ENCODE measurements around the gene GFER. TPM values are rescaled to one million over a fixed set of nuclear protein-coding genes. Genes with fewer than 3 reads are reported as not detected.
A peak's percentile ranks its signal among the peaks of the same experiment; 100 is the strongest.

GFER gene
- total and polyA plus RNA-seq, 2 of the 8 experiments (the other 6 are each of a cell fraction or from before 2014, with no cell fraction given) = 17.7 to 37.9 TPM

GRCh38 chr16:1982991-1983543 is 926 bp upstream of the GFER start:
- Histone ChIP-seq H2BK5ac (ENCODE audit: low read depth, low read length) (no peak overlapping the region), H3K4me2 (ENCODE audit: insufficient read depth in 1 of 2, low read depth in 2 of 2, low read length in 2 of 2) (peak overlapping the region; percentile 58 to 97), H3K9me3 (ENCODE audit: insufficient read depth in 2 of 2, low read depth in 1 of 2, low read length in 1 of 2) (no peaks in the 10 kb centered on the region), H3K79me2 (ENCODE audit: control insufficient read depth in 1 of 2, insufficient read depth in 2 of 2, low read length in 2 of 2) (peaks cover 0 to 9% of the 10 kb centered on the region in 2 experiments; a peak in 1 of 4 replicates), H4K8ac (ENCODE audit: extremely low read depth, insufficient read depth, low read length) (no peak overlapping the region), H2BK12ac (ENCODE audit: low read depth, low read length) (no peak overlapping the region), H3K27ac (ENCODE audit: low read depth, low read length) (no peak overlapping the region), H3K14ac (ENCODE audit: insufficient read length) (no peak overlapping the region), H3K23me2 (ENCODE audit: low read depth, low read length) (peaks cover 26% of the 10 kb centered on the region), H4K20me1 (replicated peaks in 1 of 2; ENCODE audit: control insufficient read depth in 1 of 2, insufficient read depth in 2 of 2, low read length in 2 of 2) (peaks cover 0 to 13% of the 10 kb centered on the region in 2 experiments), H3K4me3 (ENCODE audit: extremely low read depth in 1 of 4, insufficient read depth in 2 of 4, low read depth in 3 of 4, low read length in 4 of 4) (peak overlapping the region; percentile 44 to 96 (median 61); a peak in 7 of 8 replicates), H3K36me3 (ENCODE audit: control insufficient read depth in 2 of 4, insufficient read depth in 4 of 4, low read length in 3 of 4) (peaks cover 2 to 7% (median 3%) of the 10 kb centered on the region in 4 experiments; a peak in 3 of 8 replicates), H3K4me1 (replicated peaks in 1 of 4; ENCODE audit: control insufficient read depth in 3 of 4, insufficient read depth in 4 of 4, low read length in 3 of 4) (peaks cover 3 to 40% (median 27%) of the 10 kb centered on the region in 4 experiments), H2BK120ac (replicated peaks; ENCODE audit: low read depth, low read length) (no peak overlapping the region), H2AFZ (ENCODE audit: low read length) (no peak overlapping the region), H4K91ac (replicated peaks; ENCODE audit: insufficient read length, low read length) (no peak overlapping the region), H3K56ac (replicated peaks; ENCODE audit: insufficient read length, low read depth, low read length) (no peak overlapping the region), H3K9ac (replicated peaks in 1 of 4; ENCODE audit: extremely low read depth in 1 of 4, low read depth in 3 of 4, low read length in 3 of 4) (peak overlapping the region in 1 of 4 experiments; percentile 4; a peak in 1 of 7 replicates), H3K27me3 (replicated peaks in 1 of 4; ENCODE audit: control insufficient read depth in 3 of 4, extremely low read depth in 1 of 4, insufficient read depth in 3 of 4, low read length in 3 of 4) (peaks cover 8 to 40% (median 39%) of the 10 kb centered on the region in 4 experiments; a peak in 6 of 7 replicates), H2BK20ac (ENCODE audit: low read length) (no peak overlapping the region), H4K5ac (ENCODE audit: insufficient read length, low read depth, low read length) (no peak overlapping the region), H3K18ac (ENCODE audit: extremely low read depth, low read length) (no peak overlapping the region), H2AK5ac (ENCODE audit: low read depth, low read length) (peak overlapping the region; percentile 86; the same call in 1 of the 2 replicates), H2BK15ac (ENCODE audit: low read length) (peak overlapping the region; percentile 61; the same call in 1 of the 2 replicates), H3K79me1 (ENCODE audit: low read depth, low read length) (no peaks in the 10 kb centered on the region), H3K4ac (replicated peaks; ENCODE audit: insufficient read length, low read depth, low read length) (no peak overlapping the region), H3K23ac (ENCODE audit: insufficient read length) (no peak overlapping the region)
- 36% methylated on average over 19 of the region's 19 CpGs; no CpG with 5 or more reads in 1 of the 2 experiments for WGBS, 2 experiments (ENCODE audit: extremely low coverage in 1 of 2, insufficient coverage in 1 of 2, insufficient read length in 1 of 2, insufficient replicate concordance in 2 of 2, low coverage in 1 of 2, low lambda C conversion rate in 2 of 2, missing lambda C conversion rate in 1 of 2)
- CTCF ChIA-PET (ENCODE audit: partially characterized antibody) = interaction anchor here (0.6 to 3.1 kb wide), 8 partner anchors 11 to 550 kb away, joined by 3 to 9 read pairs (median 4); no protein-coding TSS in a partner anchor
- TF ChIP-seq TEAD4 (IDR thresholded peaks at IDR 0.05; ENCODE audit: low read depth, low read length) = 0 out of 2 replicates have a peak, but pooled peaks have one; percentile 6
- TF ChIP-seq, protein P1, sequence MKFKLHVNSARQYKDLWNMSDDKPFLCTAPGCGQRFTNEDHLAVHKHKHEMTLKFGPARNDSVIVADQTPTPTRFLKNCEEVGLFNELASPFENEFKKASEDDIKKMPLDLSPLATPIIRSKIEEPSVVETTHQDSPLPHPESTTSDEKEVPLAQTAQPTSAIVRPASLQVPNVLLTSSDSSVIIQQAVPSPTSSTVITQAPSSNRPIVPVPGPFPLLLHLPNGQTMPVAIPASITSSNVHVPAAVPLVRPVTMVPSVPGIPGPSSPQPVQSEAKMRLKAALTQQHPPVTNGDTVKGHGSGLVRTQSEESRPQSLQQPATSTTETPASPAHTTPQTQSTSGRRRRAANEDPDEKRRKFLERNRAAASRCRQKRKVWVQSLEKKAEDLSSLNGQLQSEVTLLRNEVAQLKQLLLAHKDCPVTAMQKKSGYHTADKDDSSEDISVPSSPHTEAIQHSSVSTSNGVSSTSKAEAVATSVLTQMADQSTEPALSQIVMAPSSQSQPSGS (IDR thresholded peaks at IDR 0.05; ENCODE audit: low read length) = 0 out of 2 replicates have a peak, but pooled peaks have one; percentile 3
- peak; percentile 48; the same call in 1 of the 2 replicates for TF ChIP-seq SP1 (IDR thresholded peaks at IDR 0.05; ENCODE audit: low read depth, low read length)
- 0 out of 3 replicates have a peak, but pooled peaks of 1 of the 2 experiments have one; percentile 5 for TF ChIP-seq POLR2A (IDR thresholded peaks at IDR 0.05; ENCODE audit: control extremely low read depth in 1 of 2, low read depth in 2 of 2, low read length in 2 of 2)
- no peak for TF ChIP-seq TCF12 (IDR thresholded peaks at IDR 0.05; ENCODE audit: low read depth, low read length)
- no peak for TF ChIP-seq EZH2 (IDR thresholded peaks at IDR 0.05; ENCODE audit: low read depth, low read length, severe bottlenecking)
- POLR2A ChIA-PET (ENCODE audit: partially characterized antibody) = interaction anchor here (0.7 to 28.2 kb wide), 5 partner anchors 9 to 58 kb away, joined by 4 to 736 read pairs (median 4); partner anchors contain the start of genes NDUFB10, RNF151, RPS2 and TBL3
- DNase-seq (ENCODE audit: low read depth in 1 of 2, low spot score in 2 of 2) (no peak), FAIRE-seq (no peak)
